Sigmoid colon (tissue), 7 donors: ENCODE measurements around the gene KRTAP8-1. TPM values are rescaled to one million over a fixed set of nuclear protein-coding genes. Genes with fewer than 3 reads are reported as not detected.

ENCODE experiments used
- DNase-seq: peaks from one replicate; pipeline ENCODE4 v3.0.0-alpha.2; 2019
- H3K27ac ChIP-seq, 4 donors: fragments of 200-600 bp; sonication (generic); one replicate each; pipeline ENCODE4 v1.5.1; 2016 to 2019; ENCODE audit warnings: mild to moderate bottlenecking in 1 of 4
- H3K27me3 ChIP-seq, 3 donors: fragments of 200-600 bp; sonication (generic); one replicate each; pipeline ENCODE4 v1.5.1; 2019; ENCODE audit warnings: mild to moderate bottlenecking in 1 of 3
- H3K36me3 ChIP-seq, 4 donors: fragments of 200-600 bp; sonication (generic); one replicate each; pipeline ENCODE4 v1.5.1; 2016 to 2019
- H3K4me1 ChIP-seq, 4 donors: fragments of 200-600 bp; sonication (generic); one replicate each; pipeline ENCODE4 v1.5.1; 2017 to 2019
- H3K4me3 ChIP-seq, 4 donors: fragments of 200-600 bp; sonication (generic); one replicate each; pipeline ENCODE4 v1.5.1; 2017 to 2019; ENCODE audit warnings: mild to moderate bottlenecking in 2 of 4, moderate library complexity in 1 of 4
- H3K9me3 ChIP-seq, 4 donors: fragments of 200-600 bp in 3 of 4; sonication (generic) in 3 of 4; one replicate each; pipeline versions ENCODE4 v1.5.1 to v1.6.1; 2013 to 2019
- EP300 ChIP-seq, 4 donors: sonication (generic); formaldehyde crosslinking; IDR thresholded peaks; one replicate each; pipeline ENCODE4 v1.6.1; 2017; ENCODE audit warnings: antibody characterized with exemption in 4 of 4
- POLR2A ChIP-seq, 2 donors: fragments of 450-650 bp; IDR thresholded peaks; one replicate each; pipeline ENCODE4 v1.6.1; 2016; ENCODE audit warnings: antibody characterized with exemption in 2 of 2, mild to moderate bottlenecking in 2 of 2, moderate library complexity in 2 of 2
- POLR2AphosphoS5 ChIP-seq, 4 donors: sonication (generic); formaldehyde crosslinking; IDR thresholded peaks; one replicate each; pipeline ENCODE4 v1.6.1; 2017; ENCODE audit warnings: antibody characterized with exemption in 4 of 4
- WGBS, 2 donors: extraction: QIAGEN DNeasy Blood & Tissue Kit; methylation state at CpG; one replicate each; pipeline ENCODE4 v1.1.7; 2013; 5-methylcytosine and 5-hydroxymethylcytosine counted together
- intact Hi-C: fragments of 100-400 bp; cut with DNase I; formaldehyde crosslinking; loops from one replicate; pipeline ENCODE4 v1.15.1; 2023
- polyA plus RNA-seq, 3 donors: library from polyadenylated mRNA; stranded (reverse); fragments of 200-250 nt; gene quantifications; one replicate each; pipeline ENCODE4 v1.2.3, GENCODE V29; 2013
- small RNA-seq, 3 donors: library from RNA; depleted of rRNA; stranded (forward); fragments of <200 nt; gene quantifications; one replicate each; pipeline ENCODE3, GENCODE V24; 2016
- total RNA-seq, 4 donors: library from RNA; depleted of rRNA; stranded (reverse); fragments of >200 nt; gene quantifications; one replicate each; pipeline ENCODE4 v1.1.0, GENCODE V29; 2016
- TF ChIP-seq, protein P1 (sequence below), 4 experiments: fragments of 450-650 bp in 3 of 4; fragments of 200-600 bp in 1 of 4; IDR thresholded peaks; one replicate each; pipeline ENCODE4 v1.5.1; 2016 to 2019; ENCODE audit warnings: antibody characterized with exemption in 4 of 4, mild to moderate bottlenecking in 3 of 4, moderate library complexity in 2 of 4
- donor health status: healthy with polysubstance abuse.
- donor health status: Bipolar disorder and iron deficiency.
- donor health status: healthy.

Gene KRTAP8-1
- total and polyA plus RNA-seq, 7 donors: not detected

DNA sequence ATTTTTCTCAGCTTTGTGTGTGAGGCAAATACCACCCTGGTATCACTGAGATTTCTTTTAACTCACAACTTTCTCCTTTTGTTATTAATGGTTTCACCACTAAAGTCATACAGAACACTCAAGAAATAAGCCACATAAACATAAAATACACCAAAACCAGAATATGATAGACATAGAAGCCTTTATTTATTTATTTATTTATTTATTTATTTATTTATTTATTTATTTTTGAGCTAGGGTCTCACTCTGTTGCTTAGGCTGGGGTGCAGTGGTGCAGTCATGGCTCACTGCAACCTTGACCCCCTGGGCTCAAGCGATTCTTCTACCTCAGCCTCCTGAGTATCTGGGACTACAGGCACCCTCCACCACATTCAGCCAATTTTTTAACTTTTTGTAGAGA, 12.5 kb downstream of the KRTAP8-1 start:
- Histone ChIP-seq H3K4me1 (no peaks in the 10 kb centered on the region), H3K4me3 (no peak overlapping the region), H3K27me3 (no peaks in the 10 kb centered on the region), H3K27ac (no peak overlapping the region), H3K9me3 (no peaks in the 10 kb centered on the region), H3K36me3 (no peaks in the 10 kb centered on the region)
- 81 to 90% methylated on average over 1 of the region's 1 CpG for WGBS, 2 donors
- intact Hi-C loops: no loop called here
- TF ChIP-seq POLR2AphosphoS5 (IDR thresholded peaks at IDR 0.05): no peak
- no peak for TF ChIP-seq POLR2A (IDR thresholded peaks at IDR 0.05)
- TF ChIP-seq EP300 (IDR thresholded peaks at IDR 0.05): no peak
- TF ChIP-seq, protein P1, sequence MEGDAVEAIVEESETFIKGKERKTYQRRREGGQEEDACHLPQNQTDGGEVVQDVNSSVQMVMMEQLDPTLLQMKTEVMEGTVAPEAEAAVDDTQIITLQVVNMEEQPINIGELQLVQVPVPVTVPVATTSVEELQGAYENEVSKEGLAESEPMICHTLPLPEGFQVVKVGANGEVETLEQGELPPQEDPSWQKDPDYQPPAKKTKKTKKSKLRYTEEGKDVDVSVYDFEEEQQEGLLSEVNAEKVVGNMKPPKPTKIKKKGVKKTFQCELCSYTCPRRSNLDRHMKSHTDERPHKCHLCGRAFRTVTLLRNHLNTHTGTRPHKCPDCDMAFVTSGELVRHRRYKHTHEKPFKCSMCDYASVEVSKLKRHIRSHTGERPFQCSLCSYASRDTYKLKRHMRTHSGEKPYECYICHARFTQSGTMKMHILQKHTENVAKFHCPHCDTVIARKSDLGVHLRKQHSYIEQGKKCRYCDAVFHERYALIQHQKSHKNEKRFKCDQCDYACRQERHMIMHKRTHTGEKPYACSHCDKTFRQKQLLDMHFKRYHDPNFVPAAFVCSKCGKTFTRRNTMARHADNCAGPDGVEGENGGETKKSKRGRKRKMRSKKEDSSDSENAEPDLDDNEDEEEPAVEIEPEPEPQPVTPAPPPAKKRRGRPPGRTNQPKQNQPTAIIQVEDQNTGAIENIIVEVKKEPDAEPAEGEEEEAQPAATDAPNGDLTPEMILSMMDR (IDR thresholded peaks at IDR 0.05): no peak
- DNase-seq: no peak

DNA sequence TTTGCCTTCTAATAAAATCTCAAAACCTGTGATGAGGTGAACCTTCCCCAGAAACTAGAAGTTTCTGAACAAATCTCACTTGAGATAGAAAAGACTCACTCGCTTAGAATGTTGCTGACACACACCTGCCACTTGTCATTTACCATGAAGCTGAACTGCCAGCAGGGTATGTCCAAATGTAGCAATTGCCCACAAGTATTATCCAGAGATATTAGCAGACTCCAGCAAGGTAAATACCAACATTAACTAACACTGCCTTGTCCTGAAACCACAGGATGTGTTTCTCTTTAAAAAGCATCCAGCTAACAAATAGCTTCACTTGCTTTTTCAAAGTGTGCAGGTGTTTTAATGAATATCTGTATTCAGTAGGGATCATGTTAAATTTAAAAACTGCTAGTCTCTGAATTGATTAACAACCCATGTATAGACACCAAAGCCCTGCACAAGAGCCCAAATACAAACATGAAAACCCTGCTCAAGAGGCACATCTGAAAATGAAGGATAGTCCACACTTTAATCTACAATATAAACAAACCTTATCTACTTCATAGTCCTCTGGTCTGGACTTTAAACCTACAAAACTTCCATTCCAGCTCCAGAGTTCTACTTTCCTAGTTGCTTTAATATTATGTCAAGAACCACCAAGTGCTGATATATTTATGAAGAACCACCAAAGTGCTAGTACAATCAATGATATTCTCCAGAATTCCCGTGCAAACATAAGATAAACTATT, 19.3 kb downstream of the KRTAP8-1 start:
- no peak overlapping the region for H3K27ac ChIP-seq
- H3K9me3 ChIP-seq: no peaks in the 10 kb centered on the region
- WGBS, 2 donors: 45 to 53% methylated on average over 2 of the region's 2 CpGs
- no peak for DNase-seq
- intact Hi-C loops: no loop called here
- H3K27me3 ChIP-seq: no peaks in the 10 kb centered on the region
- TF ChIP-seq, protein P1 (IDR thresholded peaks at IDR 0.05): no peak
- TF ChIP-seq EP300 (IDR thresholded peaks at IDR 0.05) (no peak), POLR2A (IDR thresholded peaks at IDR 0.05) (no peak), POLR2AphosphoS5 (IDR thresholded peaks at IDR 0.05) (no peak)
- no peaks in the 10 kb centered on the region for H3K36me3 ChIP-seq
- no peak overlapping the region for H3K4me3 ChIP-seq
- no peaks in the 10 kb centered on the region for H3K4me1 ChIP-seq

DNA sequence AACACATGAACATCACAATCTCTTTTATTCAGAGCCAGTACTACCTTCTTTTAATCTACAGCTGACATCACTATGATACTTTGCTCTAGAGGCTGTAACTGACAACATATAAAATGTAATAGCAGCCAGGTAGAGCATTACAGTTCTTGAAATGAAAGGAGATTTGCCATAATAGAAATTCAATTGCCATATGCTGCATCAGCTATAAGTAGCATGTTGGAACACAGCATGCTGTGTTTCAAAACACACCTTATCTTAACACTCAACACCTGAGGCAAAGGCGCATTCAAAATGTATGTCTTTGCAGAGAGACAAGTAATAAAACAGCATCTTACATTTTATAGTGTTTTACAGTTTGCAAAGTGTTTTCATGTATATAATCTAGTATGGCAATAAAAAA, 33.8 kb downstream of the KRTAP8-1 start:
- no peaks in the 10 kb centered on the region for H3K36me3 ChIP-seq
- no peak for DNase-seq
- intact Hi-C loops: no loop called here
- no peak overlapping the region for H3K4me3 ChIP-seq
- H3K4me1 ChIP-seq: no peaks in the 10 kb centered on the region
- TF ChIP-seq EP300 (IDR thresholded peaks at IDR 0.05) (no peak), POLR2A (IDR thresholded peaks at IDR 0.05) (no peak), POLR2AphosphoS5 (IDR thresholded peaks at IDR 0.05) (no peak)
- TF ChIP-seq, protein P1 (IDR thresholded peaks at IDR 0.05): no peak
- WGBS, 2 donors: 81 to 89% methylated on average over 1 of the region's 1 CpG
- H3K27ac ChIP-seq: no peak overlapping the region
- H3K9me3 ChIP-seq: no peaks in the 10 kb centered on the region
- H3K27me3 ChIP-seq: no peaks in the 10 kb centered on the region

DNA sequence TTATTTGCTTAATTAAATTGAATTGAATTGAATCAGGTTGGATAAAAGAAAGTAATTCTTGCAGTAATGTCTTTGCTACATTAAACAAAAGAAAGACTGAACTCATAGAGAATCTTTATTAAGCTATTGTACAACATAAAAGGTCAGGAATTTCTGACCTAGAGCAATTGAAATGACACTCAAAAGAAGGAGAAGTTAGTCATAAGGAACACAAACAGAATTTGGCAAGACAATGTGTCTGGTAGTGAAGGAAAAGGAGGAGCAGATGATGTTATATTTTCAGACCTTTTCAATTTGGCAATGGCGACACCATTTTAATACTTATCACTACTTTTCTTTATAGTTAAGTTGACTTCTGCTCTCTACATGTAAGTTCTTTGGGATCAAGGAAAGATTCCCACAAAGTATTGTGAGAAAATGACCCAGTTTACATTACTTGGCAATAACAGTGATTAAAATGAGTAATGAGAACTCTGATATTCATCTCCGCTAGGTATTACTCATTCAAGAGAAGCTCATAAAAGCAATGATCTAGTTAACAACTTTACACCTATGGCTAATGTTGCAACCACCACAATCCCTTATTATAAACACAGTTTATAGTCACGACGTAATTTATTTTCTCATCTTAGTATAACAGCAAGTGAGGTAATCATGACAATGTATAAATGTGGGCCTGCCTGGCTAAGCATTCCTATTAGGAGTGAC, 43.2 kb downstream of the KRTAP8-1 start:
- H3K27me3 ChIP-seq: no peaks in the 10 kb centered on the region
- TF ChIP-seq POLR2A (IDR thresholded peaks at IDR 0.05) (no peak), EP300 (IDR thresholded peaks at IDR 0.05) (no peak), POLR2AphosphoS5 (IDR thresholded peaks at IDR 0.05) (no peak)
- TF ChIP-seq, protein P1 (IDR thresholded peaks at IDR 0.05): no peak
- no peak overlapping the region for H3K27ac ChIP-seq
- H3K9me3 ChIP-seq: no peaks in the 10 kb centered on the region
- no peaks in the 10 kb centered on the region for H3K4me1 ChIP-seq
- no peak for DNase-seq
- intact Hi-C loops: no loop called here
- H3K4me3 ChIP-seq: no peak overlapping the region
- no peaks in the 10 kb centered on the region for H3K36me3 ChIP-seq
- 91% methylated on average over 4 of the region's 4 CpGs for WGBS, 2 donors

Small RNA genes lying within 50 kb of the gene (small RNA-seq; reads per million reads assigned to genes)
- gene AP000244.1: 0 reads per million in 3 donors
- gene KRTAP8-2P: 0 reads per million in 3 donors
- 0 reads per million in 3 donors for gene KRTAP8-3P

Other genes with a start within 250 kb of the KRTAP8-1 start
- gene KRTAP22-2, start 222.9 kb downstream of the KRTAP8-1 start, total RNA-seq: not detected
- gene KRTAP22-2, start 222.9 kb downstream of the KRTAP8-1 start, polyA plus RNA-seq: not detected
- not detected for gene KRTAP6-3, start 220.8 kb downstream of the KRTAP8-1 start, total RNA-seq
- gene KRTAP6-3, start 220.8 kb downstream of the KRTAP8-1 start, polyA plus RNA-seq: not detected
- not detected for gene KRTAP6-2, start 214.4 kb downstream of the KRTAP8-1 start, total RNA-seq
- gene KRTAP6-2, start 214.4 kb downstream of the KRTAP8-1 start, polyA plus RNA-seq: not detected
- gene KRTAP22-1, start 212.2 kb downstream of the KRTAP8-1 start, total RNA-seq: not detected
- gene KRTAP22-1, start 212.2 kb downstream of the KRTAP8-1 start, polyA plus RNA-seq: not detected
- not detected for gene KRTAP6-1, start 199.3 kb downstream of the KRTAP8-1 start, total RNA-seq
- not detected for gene KRTAP6-1, start 199.3 kb downstream of the KRTAP8-1 start, polyA plus RNA-seq
- gene KRTAP20-1, start 196.8 kb downstream of the KRTAP8-1 start, total RNA-seq: not detected
- gene KRTAP20-1, start 196.8 kb downstream of the KRTAP8-1 start, polyA plus RNA-seq: not detected
- not detected for gene KRTAP20-4, start 192.6 kb downstream of the KRTAP8-1 start, total RNA-seq
- not detected for gene KRTAP20-4, start 192.6 kb downstream of the KRTAP8-1 start, polyA plus RNA-seq
- gene KRTAP20-2, start 178.1 kb downstream of the KRTAP8-1 start, total RNA-seq: not detected
- gene KRTAP20-2, start 178.1 kb downstream of the KRTAP8-1 start, polyA plus RNA-seq: not detected
- not detected for gene KRTAP20-3, start 170.4 kb downstream of the KRTAP8-1 start, total RNA-seq
- not detected for gene KRTAP20-3, start 170.4 kb downstream of the KRTAP8-1 start, polyA plus RNA-seq
- not detected for gene KRTAP21-3, start 94.5 kb downstream of the KRTAP8-1 start, total RNA-seq
- gene KRTAP21-3, start 94.5 kb downstream of the KRTAP8-1 start, polyA plus RNA-seq: not detected
- gene KRTAP21-2, start 66.0 kb downstream of the KRTAP8-1 start, total RNA-seq: not detected
- gene KRTAP21-2, start 66.0 kb downstream of the KRTAP8-1 start, polyA plus RNA-seq: not detected
- not detected for gene KRTAP21-1, start 57.8 kb downstream of the KRTAP8-1 start, total RNA-seq
- gene KRTAP21-1, start 57.8 kb downstream of the KRTAP8-1 start, polyA plus RNA-seq: not detected
- not detected for gene KRTAP7-1, start 16.5 kb upstream of the KRTAP8-1 start, total RNA-seq
- gene KRTAP7-1, start 16.5 kb upstream of the KRTAP8-1 start, polyA plus RNA-seq: not detected
- not detected for gene KRTAP11-1, start 68.3 kb upstream of the KRTAP8-1 start, total RNA-seq
- gene KRTAP11-1, start 68.3 kb upstream of the KRTAP8-1 start, polyA plus RNA-seq: not detected
- gene KRTAP19-8, start 225.2 kb upstream of the KRTAP8-1 start, total RNA-seq: not detected
- gene KRTAP19-8, start 225.2 kb upstream of the KRTAP8-1 start, polyA plus RNA-seq: not detected